GM12878 (cell line): ENCODE results near the gene DMAC2. TPM values are rescaled to one million over a fixed set of nuclear protein-coding genes. Genes with fewer than 3 reads are reported as not detected.

Experiments
- ATF2 ChIP-seq: IDR thresholded peaks from 2 replicates; pipeline ENCODE4 v1.6.1; 2012; ENCODE audit warnings: low read length, inconsistent platforms
- CBFB ChIP-seq: IDR thresholded peaks from 2 replicates; pipeline ENCODE4 v1.6.1; 2016; ENCODE audit warnings: antibody characterized with exemption, low read depth
- E4F1 ChIP-seq: fragments of 450-650 bp; IDR thresholded peaks from 2 replicates; pipeline ENCODE4 v1.6.1; 2018; ENCODE audit warnings: borderline replicate concordance, mild to moderate bottlenecking; ENCODE audit not compliant: partially characterized antibody
- EED ChIP-seq: sonication (generic); IDR thresholded peaks from 2 replicates; pipeline ENCODE4 v1.6.1; 2016; ENCODE audit warnings: antibody characterized with exemption, low read depth
- ESRRA ChIP-seq: IDR thresholded peaks from 2 replicates; pipeline ENCODE4 v1.6.1; 2012; ENCODE audit warnings: mild to moderate bottlenecking, low read length, improper control_type of control experiment
- IKZF2 ChIP-seq, 2 experiments: fragments of 450-650 bp; IDR thresholded peaks; 2 replicates each; pipeline ENCODE4 v1.6.1; 2017; ENCODE audit warnings: mild to moderate bottlenecking in 2 of 2, moderate library complexity in 2 of 2
- MEF2B ChIP-seq: fragments of 450-650 bp; IDR thresholded peaks from 2 replicates; pipeline ENCODE4 v1.6.1; 2018; ENCODE audit warnings: mild to moderate bottlenecking, moderate library complexity; ENCODE audit not compliant: partially characterized antibody, poor library complexity, severe bottlenecking
- MLLT1 ChIP-seq: fragments of 450-650 bp; IDR thresholded peaks from 2 replicates; pipeline ENCODE4 v1.6.1; 2016; ENCODE audit warnings: mild to moderate bottlenecking
- NR2C1 ChIP-seq: fragments of 450-650 bp; IDR thresholded peaks from 2 replicates; pipeline ENCODE4 v1.6.1; 2017; ENCODE audit warnings: antibody characterized with exemption, mild to moderate bottlenecking, moderate library complexity
- PML ChIP-seq: IDR thresholded peaks from 2 replicates; pipeline ENCODE4 v1.6.1; 2012; ENCODE audit warnings: low read length, inconsistent platforms
- RAD21 ChIP-seq: IDR thresholded peaks from 2 replicates; pipeline ENCODE4 v1.6.1; 2011; ENCODE audit warnings: mild to moderate bottlenecking, low read depth, low read length, moderate library complexity; ENCODE audit not compliant: insufficient read depth
- RB1 ChIP-seq: fragments of 450-650 bp; formaldehyde crosslinking; IDR thresholded peaks from 2 replicates; pipeline ENCODE4 v1.6.1; 2017; ENCODE audit warnings: mild to moderate bottlenecking, borderline replicate concordance
- SIN3A ChIP-seq: IDR thresholded peaks from 2 replicates; pipeline ENCODE4 v1.6.1; 2012; ENCODE audit warnings: low read depth, low read length, improper control_type of control experiment
- SIX5 ChIP-seq: IDR thresholded peaks from 2 replicates; pipeline ENCODE4 v1.6.1; 2011; ENCODE audit warnings: mild to moderate bottlenecking, low read depth, low read length, moderate library complexity; ENCODE audit not compliant: severe bottlenecking
- SP1 ChIP-seq: IDR thresholded peaks from one replicate; pipeline ENCODE4 v1.6.1; 2011; ENCODE audit warnings: low read depth, low read length
- SPI1 ChIP-seq: IDR thresholded peaks from 2 replicates; pipeline ENCODE4 v1.6.1; 2011; ENCODE audit warnings: low read depth, mild to moderate bottlenecking, low read length, moderate library complexity, borderline replicate concordance; ENCODE audit not compliant: insufficient read depth
- polyA plus RNA-seq, 11 experiments: library from polyadenylated mRNA; depleted of rRNA in 4 of 11; unstranded in 6 of 11; stranded (reverse) in 5 of 11; fragments of >200 nt; fragmentation: Nextera tagmentation in 4 of 11; fragmentation: Illumina TruSeq in 1 of 11; extraction: Ambion mirVana in 4 of 11; extraction: Trizol in 1 of 11; gene quantifications; 1 replicate in 1 of 11; 2 replicates in 10 of 11; pipeline versions ENCODE4 v1.2.1 to v1.2.3, GENCODE V29; 2011 to 2016; ENCODE audit warnings: inconsistent platforms in 2 of 11, missing spikeins in 2 of 11, low read depth in 1 of 11
- total RNA-seq, 4 experiments: library from RNA; depleted of rRNA in 3 of 4; stranded (reverse); fragments of >200 nt in 3 of 4; fragmentation: Illumina TruSeq in 1 of 4; extraction: Trizol in 1 of 4; gene quantifications; 2 replicates each; pipeline versions ENCODE4 v1.2.1 to v1.2.3, GENCODE V29; 2013 to 2021
- TF ChIP-seq, protein P1 (sequence below): IDR thresholded peaks from 2 replicates; pipeline ENCODE4 v1.6.1; 2012; ENCODE audit warnings: improper control_type of control experiment, low read depth, low read length; ENCODE audit not compliant: insufficient replicate concordance
- TF ChIP-seq, protein P2 (sequence below): IDR thresholded peaks from 2 replicates; pipeline ENCODE4 v1.6.1; 2011; ENCODE audit warnings: borderline replicate concordance, low read depth, mild to moderate bottlenecking, moderate library complexity, mixed read lengths, low read length; ENCODE audit not compliant: insufficient read depth; ENCODE audit errors: extremely low read length

DMAC2 gene
- total and polyA plus RNA-seq, 10 of the 15 experiments (the other 5 are each of a cell fraction or from before 2014, with no cell fraction given): 10.8 to 57.2 (median 42.7) TPM

DNA sequence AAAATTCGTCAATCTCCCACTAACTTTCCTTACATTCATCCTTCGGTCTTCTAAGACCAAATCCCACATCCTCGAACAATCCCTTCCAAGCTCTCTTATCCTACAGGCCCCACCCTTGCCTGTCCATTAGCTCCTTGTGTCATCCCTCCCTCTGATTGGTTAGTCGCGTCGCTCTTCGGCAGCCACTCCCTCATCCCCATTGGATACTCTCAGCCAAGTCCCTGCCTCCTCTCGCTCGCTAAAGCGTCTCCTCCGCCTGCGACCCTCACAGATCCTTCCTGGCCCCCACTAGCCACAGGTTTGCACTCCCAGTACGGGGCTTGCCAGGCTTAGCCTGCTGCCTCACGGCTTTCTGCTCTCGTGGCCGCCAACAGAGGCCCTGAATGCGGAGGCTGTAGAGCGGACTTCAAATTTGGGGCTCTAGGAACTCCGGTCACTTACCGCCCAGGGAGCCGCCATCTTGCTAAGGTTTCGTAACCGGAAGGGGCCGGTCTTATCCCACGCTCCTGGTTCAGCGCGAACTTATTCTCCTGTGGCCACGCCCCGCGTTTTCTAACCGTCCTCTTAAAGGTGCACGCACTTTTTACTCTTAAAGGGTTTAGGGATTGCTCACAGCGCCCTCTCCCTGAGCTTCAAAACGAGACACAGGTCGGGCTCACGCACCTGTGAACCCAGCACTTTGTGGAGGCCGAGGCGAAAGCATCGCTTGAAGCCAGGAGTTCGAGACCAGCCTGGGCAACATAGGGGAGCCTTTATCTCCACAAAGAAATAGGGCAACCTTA is at the start of gene DMAC2 (continued):
- TF ChIP-seq MEF2B (no peak), SP1 (peak; percentile 52), IKZF2 (IDR thresholded peaks at IDR 0.05) (peak; percentile 29 to 55), ESRRA (no peak), NR2C1 (no peak), SPI1 (no peak), MLLT1 (peak; percentile 72), RB1 (peak; percentile 90; the same call in 1 of the 2 replicates), SIX5 (peak; percentile 29), SIN3A (no peak), RAD21 (peak; percentile 41), EED (0 out of 2 replicates have a peak, but pooled peaks have one; percentile 38), ATF2 (no peak), PML (peak; percentile 97), E4F1 (peak; percentile 41), CBFB (no peak)
- TF ChIP-seq, protein P1, sequence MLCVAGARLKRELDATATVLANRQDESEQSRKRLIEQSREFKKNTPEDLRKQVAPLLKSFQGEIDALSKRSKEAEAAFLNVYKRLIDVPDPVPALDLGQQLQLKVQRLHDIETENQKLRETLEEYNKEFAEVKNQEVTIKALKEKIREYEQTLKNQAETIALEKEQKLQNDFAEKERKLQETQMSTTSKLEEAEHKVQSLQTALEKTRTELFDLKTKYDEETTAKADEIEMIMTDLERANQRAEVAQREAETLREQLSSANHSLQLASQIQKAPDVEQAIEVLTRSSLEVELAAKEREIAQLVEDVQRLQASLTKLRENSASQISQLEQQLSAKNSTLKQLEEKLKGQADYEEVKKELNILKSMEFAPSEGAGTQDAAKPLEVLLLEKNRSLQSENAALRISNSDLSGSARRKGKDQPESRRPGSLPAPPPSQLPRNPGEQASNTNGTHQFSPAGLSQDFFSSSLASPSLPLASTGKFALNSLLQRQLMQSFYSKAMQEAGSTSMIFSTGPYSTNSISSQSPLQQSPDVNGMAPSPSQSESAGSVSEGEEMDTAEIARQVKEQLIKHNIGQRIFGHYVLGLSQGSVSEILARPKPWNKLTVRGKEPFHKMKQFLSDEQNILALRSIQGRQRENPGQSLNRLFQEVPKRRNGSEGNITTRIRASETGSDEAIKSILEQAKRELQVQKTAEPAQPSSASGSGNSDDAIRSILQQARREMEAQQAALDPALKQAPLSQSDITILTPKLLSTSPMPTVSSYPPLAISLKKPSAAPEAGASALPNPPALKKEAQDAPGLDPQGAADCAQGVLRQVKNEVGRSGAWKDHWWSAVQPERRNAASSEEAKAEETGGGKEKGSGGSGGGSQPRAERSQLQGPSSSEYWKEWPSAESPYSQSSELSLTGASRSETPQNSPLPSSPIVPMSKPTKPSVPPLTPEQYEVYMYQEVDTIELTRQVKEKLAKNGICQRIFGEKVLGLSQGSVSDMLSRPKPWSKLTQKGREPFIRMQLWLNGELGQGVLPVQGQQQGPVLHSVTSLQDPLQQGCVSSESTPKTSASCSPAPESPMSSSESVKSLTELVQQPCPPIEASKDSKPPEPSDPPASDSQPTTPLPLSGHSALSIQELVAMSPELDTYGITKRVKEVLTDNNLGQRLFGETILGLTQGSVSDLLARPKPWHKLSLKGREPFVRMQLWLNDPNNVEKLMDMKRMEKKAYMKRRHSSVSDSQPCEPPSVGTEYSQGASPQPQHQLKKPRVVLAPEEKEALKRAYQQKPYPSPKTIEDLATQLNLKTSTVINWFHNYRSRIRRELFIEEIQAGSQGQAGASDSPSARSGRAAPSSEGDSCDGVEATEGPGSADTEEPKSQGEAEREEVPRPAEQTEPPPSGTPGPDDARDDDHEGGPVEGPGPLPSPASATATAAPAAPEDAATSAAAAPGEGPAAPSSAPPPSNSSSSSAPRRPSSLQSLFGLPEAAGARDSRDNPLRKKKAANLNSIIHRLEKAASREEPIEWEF: no peak
- TF ChIP-seq, protein P2, sequence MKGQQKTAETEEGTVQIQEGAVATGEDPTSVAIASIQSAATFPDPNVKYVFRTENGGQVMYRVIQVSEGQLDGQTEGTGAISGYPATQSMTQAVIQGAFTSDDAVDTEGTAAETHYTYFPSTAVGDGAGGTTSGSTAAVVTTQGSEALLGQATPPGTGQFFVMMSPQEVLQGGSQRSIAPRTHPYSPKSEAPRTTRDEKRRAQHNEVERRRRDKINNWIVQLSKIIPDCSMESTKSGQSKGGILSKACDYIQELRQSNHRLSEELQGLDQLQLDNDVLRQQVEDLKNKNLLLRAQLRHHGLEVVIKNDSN: no peak
